ENCODE data around the gene AHRR.

- no peak for TF ChIP-seq CTCF (IDR thresholded peaks at IDR 0.05; ENCODE audit: poor library complexity)
- no peak for TF ChIP-seq EZH2 (IDR thresholded peaks at IDR 0.05; ENCODE audit: borderline replicate concordance)
- no peak for TF ChIP-seq EZH2phosphoT487 (IDR thresholded peaks at IDR 0.05; ENCODE audit: low read depth, severe bottlenecking, unreplicated experiment)
These were observed 30.4 kb downstream of the AHRR start for GRCh38 chr5:351921-352245.
